ENCODE data around the gene PRDM15. TPM values are rescaled to one million over a fixed set of nuclear protein-coding genes. Genes with fewer than 3 reads are reported as not detected.

Gene PRDM15
- total RNA-seq, 4 donors from 2014 or later: 4.7 to 12.3 (median 7.3) TPM

DNA sequence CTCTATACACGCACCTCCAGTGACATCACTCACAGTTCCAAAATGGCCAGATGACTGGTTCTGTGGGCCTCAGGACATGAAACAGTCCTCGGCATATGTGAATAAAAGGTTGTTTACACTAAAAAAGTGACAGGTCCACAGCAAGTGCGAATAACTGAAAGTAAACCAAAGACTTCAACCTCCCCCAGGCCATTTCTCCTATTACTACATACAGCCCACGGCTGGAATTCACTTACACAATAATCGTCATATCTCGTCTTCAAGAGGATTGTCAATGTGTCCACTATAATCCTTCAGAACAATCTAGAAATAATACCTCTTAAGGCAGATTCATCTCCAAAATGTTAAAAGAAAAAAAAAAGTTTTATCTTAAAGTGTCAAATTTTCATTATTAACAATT, 1.9 kb upstream of the PRDM15 start:
- H3K27ac ChIP-seq: no peak overlapping the region
- no peaks in the 10 kb centered on the region for H3K27me3 ChIP-seq
- H3K36me3 ChIP-seq: no peaks in the 10 kb centered on the region
- no peaks in the 10 kb centered on the region for H3K9me3 ChIP-seq
- H3K4me3 ChIP-seq (replicated peaks in 1 of 3): no peak overlapping the region
- intact Hi-C loops (cut with DNase I): no loop called here
- no peak for DNase-seq
- 95 to 96% methylated on average over 6 of the region's 6 CpGs for WGBS, 2 donors
- TF ChIP-seq, protein P1, sequence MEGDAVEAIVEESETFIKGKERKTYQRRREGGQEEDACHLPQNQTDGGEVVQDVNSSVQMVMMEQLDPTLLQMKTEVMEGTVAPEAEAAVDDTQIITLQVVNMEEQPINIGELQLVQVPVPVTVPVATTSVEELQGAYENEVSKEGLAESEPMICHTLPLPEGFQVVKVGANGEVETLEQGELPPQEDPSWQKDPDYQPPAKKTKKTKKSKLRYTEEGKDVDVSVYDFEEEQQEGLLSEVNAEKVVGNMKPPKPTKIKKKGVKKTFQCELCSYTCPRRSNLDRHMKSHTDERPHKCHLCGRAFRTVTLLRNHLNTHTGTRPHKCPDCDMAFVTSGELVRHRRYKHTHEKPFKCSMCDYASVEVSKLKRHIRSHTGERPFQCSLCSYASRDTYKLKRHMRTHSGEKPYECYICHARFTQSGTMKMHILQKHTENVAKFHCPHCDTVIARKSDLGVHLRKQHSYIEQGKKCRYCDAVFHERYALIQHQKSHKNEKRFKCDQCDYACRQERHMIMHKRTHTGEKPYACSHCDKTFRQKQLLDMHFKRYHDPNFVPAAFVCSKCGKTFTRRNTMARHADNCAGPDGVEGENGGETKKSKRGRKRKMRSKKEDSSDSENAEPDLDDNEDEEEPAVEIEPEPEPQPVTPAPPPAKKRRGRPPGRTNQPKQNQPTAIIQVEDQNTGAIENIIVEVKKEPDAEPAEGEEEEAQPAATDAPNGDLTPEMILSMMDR (IDR thresholded peaks at IDR 0.05): no peak
- no peak for TF ChIP-seq POLR2A (IDR thresholded peaks at IDR 0.05)
- peaks cover 6 to 10% of the 10 kb centered on the region in 2 donors for H3K4me1 ChIP-seq

DNA sequence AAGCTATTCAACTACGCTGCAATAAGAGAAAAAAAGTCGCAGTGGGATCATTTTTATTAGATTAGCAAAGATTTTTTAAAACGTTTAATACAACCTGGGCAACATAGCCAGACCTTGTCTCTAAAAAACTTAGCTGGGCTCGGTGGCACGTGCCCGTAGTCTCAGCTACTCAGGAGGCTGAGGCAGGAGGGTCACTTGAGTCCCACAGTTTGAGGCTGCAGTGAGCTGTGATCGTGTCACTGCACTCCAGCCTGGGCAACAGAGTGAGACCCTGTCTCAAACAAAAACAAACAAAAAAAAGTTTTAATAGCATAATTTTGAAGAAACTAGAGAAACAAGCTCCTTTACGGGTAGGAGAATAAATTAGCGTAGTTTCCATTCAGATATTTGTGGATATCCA, 1.0 kb upstream of the PRDM15 start:
- no peak for DNase-seq
- no peak overlapping the region for H3K4me3 ChIP-seq (replicated peaks in 1 of 3)
- H3K36me3 ChIP-seq: no peaks in the 10 kb centered on the region
- no peaks in the 10 kb centered on the region for H3K9me3 ChIP-seq
- intact Hi-C loops (cut with DNase I): no loop called here
- H3K27ac ChIP-seq: no peak overlapping the region
- peaks cover 6 to 10% of the 10 kb centered on the region in 2 donors for H3K4me1 ChIP-seq
- 86 to 90% methylated on average over 9 of the region's 9 CpGs for WGBS, 2 donors
- no peaks in the 10 kb centered on the region for H3K27me3 ChIP-seq
- TF ChIP-seq, protein P1 (IDR thresholded peaks at IDR 0.05): no peak
- TF ChIP-seq POLR2A (IDR thresholded peaks at IDR 0.05): no peak

DNA sequence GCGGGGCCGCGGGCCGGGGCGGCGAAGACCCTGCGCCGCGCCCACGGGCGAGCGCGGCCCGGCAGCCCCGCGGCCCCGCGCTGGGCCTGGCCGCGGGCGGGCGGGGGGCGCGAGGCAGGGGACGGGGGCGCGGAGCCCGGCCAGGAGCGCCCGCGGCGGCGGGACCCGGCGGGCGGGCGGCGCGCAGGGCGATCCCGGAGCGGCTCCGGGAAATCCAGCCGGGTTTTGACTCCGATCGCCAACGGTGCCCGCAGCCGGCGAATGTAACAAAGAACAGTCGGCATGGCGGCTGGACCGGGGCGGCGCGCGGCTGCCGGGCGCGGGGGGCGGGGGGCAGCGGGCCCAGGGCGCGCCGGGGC, 334 bp downstream of the PRDM15 start:
- no peaks in the 10 kb centered on the region for H3K36me3 ChIP-seq
- intact Hi-C loops (cut with DNase I): no loop called here
- peaks cover 6 to 10% of the 10 kb centered on the region in 2 donors for H3K4me1 ChIP-seq
- no peak for TF ChIP-seq POLR2A (IDR thresholded peaks at IDR 0.05)
- TF ChIP-seq, protein P1 (IDR thresholded peaks at IDR 0.05): no peak
- no peaks in the 10 kb centered on the region for H3K27me3 ChIP-seq
- H3K9me3 ChIP-seq: no peaks in the 10 kb centered on the region
- H3K27ac ChIP-seq: peak overlapping the region in 1 of 3 donors; percentile 67
- H3K4me3 ChIP-seq (replicated peaks in 1 of 3): peak overlapping the region in 1 of 3 donors; percentile 70
- no CpG with 5 or more reads among the region's 65 CpGs for WGBS, 2 donors
- DNase-seq: peak; percentile 76 to 84

DNA sequence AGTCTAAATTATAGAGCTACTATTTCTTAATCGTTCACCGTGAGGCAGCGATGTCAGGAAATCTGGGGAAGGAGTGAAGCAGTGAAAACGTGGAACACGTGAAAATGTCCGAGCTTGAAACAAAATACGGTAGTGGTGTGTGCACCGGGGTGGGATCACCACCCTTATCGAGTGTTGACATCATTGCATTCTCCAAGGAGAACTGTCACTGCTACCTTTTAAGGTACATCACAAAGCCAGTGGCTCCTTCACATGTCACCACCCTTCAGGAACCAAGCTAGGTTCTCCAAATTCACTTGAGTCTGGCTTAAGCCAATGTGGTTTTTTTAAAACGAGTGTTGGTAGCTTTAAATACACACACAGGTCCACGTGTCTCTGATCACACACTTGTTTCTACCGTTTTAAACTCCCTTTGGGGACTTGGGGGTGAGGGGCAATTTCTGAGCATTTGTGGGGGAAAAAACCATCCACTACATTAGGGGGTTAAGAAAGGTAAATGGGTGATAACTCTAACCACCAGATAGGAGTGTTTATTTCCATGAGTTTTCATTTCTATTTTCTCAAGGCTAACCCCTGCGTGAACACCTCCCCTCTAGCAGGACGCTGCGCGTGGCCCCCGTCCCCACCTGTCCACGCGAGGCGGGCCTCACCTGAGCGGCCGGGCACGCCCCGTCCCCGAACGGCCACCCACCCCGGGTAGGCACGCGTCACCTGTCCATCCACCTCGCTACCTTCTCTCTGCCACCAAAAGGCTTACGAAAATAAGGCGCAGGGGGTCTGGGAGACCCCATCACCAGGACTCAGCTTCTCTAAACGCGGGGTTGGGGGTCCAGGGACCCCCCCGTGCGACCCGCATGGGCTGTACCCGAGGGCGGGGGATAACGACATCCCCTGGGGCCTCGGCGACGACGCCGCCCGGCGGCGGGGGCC, 978 bp downstream of the PRDM15 start:
- DNase-seq: peak; percentile 60 to 61
- TF ChIP-seq, protein P1 (IDR thresholded peaks at IDR 0.05): no peak
- TF ChIP-seq POLR2A (IDR thresholded peaks at IDR 0.05): no peak
- no peaks in the 10 kb centered on the region for H3K9me3 ChIP-seq
- H3K27ac ChIP-seq: peak overlapping the region in 1 of 3 donors; percentile 67
- peaks cover 6 to 10% of the 10 kb centered on the region in 2 donors for H3K4me1 ChIP-seq
- H3K36me3 ChIP-seq: no peaks in the 10 kb centered on the region
- intact Hi-C loops (cut with DNase I): no loop called here
- WGBS, 2 donors: 1 to 2% methylated on average over 28 to 34 of the region's 48 CpGs
- no peaks in the 10 kb centered on the region for H3K27me3 ChIP-seq
- peak overlapping the region; percentile 41 to 70 (median 66) for H3K4me3 ChIP-seq (replicated peaks in 1 of 3)

Data from thyroid gland (tissue), 4 donors.